Jurkat, Clone E6-1 (cell line): ENCODE results near the gene NCKAP5.

Experiments
- DNase-seq: peaks from one replicate; pipeline ENCODE4 v3.0.0-alpha.2; 2011; ENCODE audit warnings: low read depth, low spot score
- H3K4me3 ChIP-seq: 2 replicates; pipeline ENCODE4 v1.5.1; 2011; ENCODE audit warnings: mild to moderate bottlenecking, low read length, control low read depth, moderate library complexity

Gene NCKAP5

GRCh38 chr2:132754867-132755472 lies 813.3 kb downstream of the NCKAP5 start:
- no peak overlapping the region for H3K4me3 ChIP-seq
- DNase-seq, result no peak

- H3K4me3 ChIP-seq, result no peak overlapping the region
Observed at GRCh38 chr2:132754392-132754791, 813.9 kb downstream of the NCKAP5 start.

GRCh38 chr2:132752421-132753206 lies 815.6 kb downstream of the NCKAP5 start:
- no peak for DNase-seq
- no peak overlapping the region for H3K4me3 ChIP-seq

More at GRCh38 chr2:132754392-132754791, 813.9 kb downstream of the NCKAP5 start:
- no peak for DNase-seq

- no peak overlapping the region for H3K4me3 ChIP-seq
- DNase-seq, result no peak
Observed at GRCh38 chr2:132751836-132752235, 816.4 kb downstream of the NCKAP5 start.

GRCh38 chr2:132750606-132751005 lies 817.7 kb downstream of the NCKAP5 start:
- no peak for DNase-seq
- H3K4me3 ChIP-seq, result no peak overlapping the region

GRCh38 chr2:132747046-132747445 lies 821.2 kb downstream of the NCKAP5 start:
- no peak for DNase-seq
- H3K4me3 ChIP-seq, result no peak overlapping the region

- no peak overlapping the region for H3K4me3 ChIP-seq
- no peak for DNase-seq
Observed at GRCh38 chr2:132741754-132742153, 826.5 kb downstream of the NCKAP5 start.

- no peak for DNase-seq
- H3K4me3 ChIP-seq, result no peak overlapping the region
Observed at GRCh38 chr2:132740081-132740720, 828.1 kb downstream of the NCKAP5 start.

GRCh38 chr2:132738223-132738622 lies 830.0 kb downstream of the NCKAP5 start:
- DNase-seq, result no peak

GRCh38 chr2:132736059-132736458 lies 832.2 kb downstream of the NCKAP5 start:
- H3K4me3 ChIP-seq, result no peak overlapping the region
- DNase-seq, result no peak

More at GRCh38 chr2:132738223-132738622, 830.0 kb downstream of the NCKAP5 start:
- no peak overlapping the region for H3K4me3 ChIP-seq

GRCh38 chr2:132734961-132735360 lies 833.3 kb downstream of the NCKAP5 start:
- H3K4me3 ChIP-seq, result no peak overlapping the region
- DNase-seq, result no peak

GRCh38 chr2:132733094-132733493 lies 835.2 kb downstream of the NCKAP5 start:
- DNase-seq, result no peak
- no peak overlapping the region for H3K4me3 ChIP-seq

GRCh38 chr2:132732694-132733093 lies 835.6 kb downstream of the NCKAP5 start:
- H3K4me3 ChIP-seq, result no peak overlapping the region
- no peak for DNase-seq

- DNase-seq, result no peak
- H3K4me3 ChIP-seq, result no peak overlapping the region
Observed at GRCh38 chr2:132731441-132731840, 836.8 kb downstream of the NCKAP5 start.

- DNase-seq, result no peak
- no peak overlapping the region for H3K4me3 ChIP-seq
Observed at GRCh38 chr2:132730611-132731010, 837.7 kb downstream of the NCKAP5 start.

GRCh38 chr2:132729522-132729921 lies 838.7 kb downstream of the NCKAP5 start:
- no peak for DNase-seq
- no peak overlapping the region for H3K4me3 ChIP-seq

- no peak for DNase-seq
- no peak overlapping the region for H3K4me3 ChIP-seq
Observed at GRCh38 chr2:132726155-132726554, 842.1 kb downstream of the NCKAP5 start.

GRCh38 chr2:132725748-132726147 lies 842.5 kb downstream of the NCKAP5 start:
- H3K4me3 ChIP-seq, result no peak overlapping the region
- no peak for DNase-seq

GRCh38 chr2:132725148-132725547 lies 843.1 kb downstream of the NCKAP5 start:
- no peak overlapping the region for H3K4me3 ChIP-seq
- no peak for DNase-seq

- DNase-seq, result no peak
- H3K4me3 ChIP-seq, result no peak overlapping the region
Observed at GRCh38 chr2:132721938-132722337, 846.3 kb downstream of the NCKAP5 start.
